ENCODE results near the gene GALNT2. TPM values are rescaled to one million over a fixed set of nuclear protein-coding genes. Genes with fewer than 3 reads are reported as not detected.

Gene GALNT2
- total and polyA plus RNA-seq, 9 donors, result 38.6 to 142 (median 83.7) TPM

GRCh38 chr1:230066031-230066430 is 1.0 kb upstream of the GALNT2 start:
- Histone ChIP-seq H3K9me3 (no peaks in the 10 kb centered on the region), H3K27ac (peak overlapping the region in 1 of 2 donors; percentile 94), H3K4me1 (ENCODE audit: insufficient read depth) (peaks cover 5% of the 10 kb centered on the region), H3K4me3 (peak overlapping the region; percentile 81), H3K27me3 (no peaks in the 10 kb centered on the region), H3K36me3 (no peaks in the 10 kb centered on the region)
- intact Hi-C loops (cut with DNase I), result loop anchor here in 1 of 4 donors (5.0 kb wide), 1 partner anchor 404 kb away; no protein-coding TSS in a partner anchor
- no peak for DNase-seq
- 10 to 13% (median 10%) methylated on average over 8 of the region's 8 CpGs for WGBS, 3 donors
- no peak for TF ChIP-seq CTCF (IDR thresholded peaks at IDR 0.05)
- TF ChIP-seq POLR2A (IDR thresholded peaks at IDR 0.05), result no peak
- TF ChIP-seq EP300 (IDR thresholded peaks at IDR 0.05), result no peak

DNA sequence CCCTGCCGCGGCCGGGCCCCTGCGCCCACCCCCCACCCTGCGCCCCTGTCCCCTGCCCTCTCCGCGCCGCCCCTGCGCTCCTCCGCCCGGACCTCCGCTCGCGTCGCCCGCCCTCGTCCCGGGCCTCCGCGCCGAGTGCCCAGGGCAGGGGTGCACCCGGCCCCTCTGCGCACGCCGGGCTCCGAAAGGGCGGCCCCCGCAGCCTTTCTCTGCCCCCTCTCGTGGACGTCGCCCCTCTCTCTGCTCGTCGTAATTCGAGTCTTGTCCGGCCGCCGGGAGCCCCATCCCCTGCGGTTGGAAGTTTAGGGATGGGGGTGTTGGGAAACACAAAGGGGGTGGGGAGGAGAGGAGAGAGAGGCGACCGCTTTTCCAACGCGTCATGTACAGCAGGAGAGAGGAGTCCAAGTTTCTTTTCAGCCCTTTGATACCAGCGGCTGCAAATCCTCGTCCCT is 407 bp downstream of the GALNT2 start:
- TF ChIP-seq EP300 (IDR thresholded peaks at IDR 0.05) (no peak), CTCF (IDR thresholded peaks at IDR 0.05) (no peak), POLR2A (IDR thresholded peaks at IDR 0.05) (no peak)
- WGBS, 3 donors, result 0 to 1% (median 0%) methylated on average over 42 to 44 of the region's 44 CpGs
- H3K4me1 ChIP-seq (ENCODE audit: insufficient read depth), result peaks cover 9% of the 10 kb centered on the region
- no peaks in the 10 kb centered on the region for H3K36me3 ChIP-seq
- peak overlapping the region; percentile 81 for H3K4me3 ChIP-seq
- H3K9me3 ChIP-seq, result no peaks in the 10 kb centered on the region
- peak overlapping the region; percentile 86 to 94 for H3K27ac ChIP-seq
- DNase-seq, result peak in 4 of 5 donors; percentile 36 to 65 (median 58)
- intact Hi-C loops (cut with DNase I), result loop anchor here in 1 of 4 donors (5.0 kb wide), 1 partner anchor 405 kb away; no protein-coding TSS in a partner anchor
- H3K27me3 ChIP-seq, result no peaks in the 10 kb centered on the region

- Histone ChIP-seq H3K27me3 (no peaks in the 10 kb centered on the region), H3K36me3 (no peaks in the 10 kb centered on the region), H3K4me1 (ENCODE audit: insufficient read depth) (peaks cover 11% of the 10 kb centered on the region), H3K27ac (peak overlapping the region; percentile 86 to 94), H3K9me3 (no peaks in the 10 kb centered on the region), H3K4me3 (peak overlapping the region; percentile 81)
- intact Hi-C loops (cut with DNase I), result loop anchor here in 1 of 4 donors (5.0 kb wide), 1 partner anchor 406 kb away; no protein-coding TSS in a partner anchor
- 0% methylated on average over 55 to 59 of the region's 59 CpGs for WGBS, 3 donors
- TF ChIP-seq POLR2A (IDR thresholded peaks at IDR 0.05) (no peak), EP300 (IDR thresholded peaks at IDR 0.05) (no peak), CTCF (IDR thresholded peaks at IDR 0.05) (no peak)
- DNase-seq, result peak in 3 of 5 donors; percentile 59 to 62 (median 60)
Measured at GRCh38 chr1:230067871-230068620, 1.0 kb downstream of the GALNT2 start.

- no peaks in the 10 kb centered on the region for H3K9me3 ChIP-seq
- intact Hi-C loops (cut with DNase I), result loop anchor here in 1 of 4 donors (5.0 kb wide), 1 partner anchor 406 kb away; no protein-coding TSS in a partner anchor
- no peaks in the 10 kb centered on the region for H3K36me3 ChIP-seq
- 6 to 16% (median 7%) methylated on average over 9 of the region's 9 CpGs for WGBS, 3 donors
- TF ChIP-seq POLR2A (IDR thresholded peaks at IDR 0.05) (no peak), EP300 (IDR thresholded peaks at IDR 0.05) (no peak), CTCF (IDR thresholded peaks at IDR 0.05) (no peak)
- DNase-seq, result no peak
- no peaks in the 10 kb centered on the region for H3K27me3 ChIP-seq
- no peak overlapping the region for H3K27ac ChIP-seq
- peaks cover 14% of the 10 kb centered on the region for H3K4me1 ChIP-seq (ENCODE audit: insufficient read depth)
- peak overlapping the region; percentile 81 for H3K4me3 ChIP-seq
Measured at GRCh38 chr1:230068621-230068873, 1.5 kb downstream of the GALNT2 start.

All from ovary (tissue), 9 donors.